Fibroblast of peridontal ligament (primary cell): ENCODE data around the gene NEB.
"Not testable (repeated sequence)": the region's sequence is repeated elsewhere in the genome, so short reads cannot be mapped to it uniquely, and the experiment has no call there.

Source experiments
- DNase-seq: peaks from one replicate; pipeline ENCODE4 v3.0.0-alpha.2; 2010; ENCODE audit errors: extremely low read depth

The NEB gene

GRCh38 chr2:151610310-151610709, 124.0 kb downstream of the NEB start:
- DNase-seq, result no peak

- no peak for DNase-seq
Measured at GRCh38 chr2:151609705-151610104, 124.6 kb downstream of the NEB start.

DNA sequence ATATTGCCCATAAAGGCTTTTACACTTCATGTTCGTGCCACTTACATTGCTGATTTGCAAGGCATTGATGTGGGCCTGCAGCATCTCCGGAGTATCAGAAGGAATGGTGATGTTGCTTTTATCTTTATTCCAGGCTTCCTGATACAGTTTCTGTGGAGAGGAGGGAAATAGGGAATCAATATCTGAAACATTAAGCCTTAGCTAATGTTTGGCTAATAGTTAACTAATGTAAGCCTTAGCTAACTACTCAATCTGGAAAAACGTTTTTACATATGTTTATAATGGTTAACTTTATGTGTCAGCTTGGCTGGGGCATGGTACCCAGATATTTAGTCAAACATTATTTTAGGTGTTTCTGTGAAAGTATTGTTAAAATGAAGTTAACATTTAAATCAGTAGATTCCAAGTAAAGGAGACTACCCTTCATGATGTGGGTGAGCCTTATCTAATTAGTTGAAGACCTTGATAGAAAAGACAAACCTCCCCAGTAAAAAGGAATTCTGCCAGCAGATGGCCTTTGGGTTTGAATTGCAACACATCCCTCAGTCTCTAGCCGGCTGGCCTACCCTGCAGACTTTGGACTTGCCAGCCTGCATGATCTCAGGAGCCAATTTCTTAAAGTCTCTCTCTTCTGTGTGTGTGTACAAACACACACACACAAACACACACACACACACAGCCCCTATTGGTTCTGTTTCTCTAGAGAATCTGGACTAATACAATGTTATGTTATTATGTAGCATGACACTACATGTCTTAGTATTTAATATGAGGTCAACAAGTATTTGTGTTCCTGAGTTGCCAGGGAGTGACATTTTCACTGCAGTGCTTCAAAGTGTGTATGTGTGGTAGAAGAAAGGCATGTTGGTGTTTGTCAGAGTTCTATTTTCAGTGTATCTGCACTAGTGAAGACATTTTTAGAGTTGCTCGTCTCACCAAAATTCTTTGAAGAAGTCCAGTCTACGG, 126.5 kb downstream of the NEB start:
- not testable (repeated sequence) for DNase-seq

- not testable (repeated sequence) for DNase-seq
Measured at GRCh38 chr2:151603530-151603929, 130.7 kb downstream of the NEB start.

GRCh38 chr2:151602402-151602801, 131.9 kb downstream of the NEB start:
- DNase-seq, result not testable (repeated sequence)

DNA sequence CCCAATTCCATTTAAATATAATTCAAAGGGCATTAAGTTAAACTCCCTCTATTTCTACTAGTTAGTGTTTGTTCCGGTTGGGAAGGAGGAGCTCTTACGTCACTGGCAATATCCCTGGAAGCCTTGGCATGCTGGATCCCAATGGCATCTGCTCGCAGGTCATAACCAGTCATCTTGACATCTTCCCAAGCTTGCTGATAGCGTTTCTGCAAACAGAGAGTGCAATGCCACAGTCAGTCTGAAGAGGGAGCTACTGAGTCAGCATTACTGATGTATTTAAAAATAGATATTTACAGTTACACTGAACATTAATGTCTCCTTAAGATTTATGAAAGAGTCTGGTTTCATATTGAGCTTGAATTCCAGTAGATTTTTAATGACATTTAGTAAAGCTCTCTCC, 132.5 kb downstream of the NEB start:
- DNase-seq, result not testable (repeated sequence)

- not testable (repeated sequence) for DNase-seq
Measured at GRCh38 chr2:151596903-151597608, 137.2 kb downstream of the NEB start.

DNA sequence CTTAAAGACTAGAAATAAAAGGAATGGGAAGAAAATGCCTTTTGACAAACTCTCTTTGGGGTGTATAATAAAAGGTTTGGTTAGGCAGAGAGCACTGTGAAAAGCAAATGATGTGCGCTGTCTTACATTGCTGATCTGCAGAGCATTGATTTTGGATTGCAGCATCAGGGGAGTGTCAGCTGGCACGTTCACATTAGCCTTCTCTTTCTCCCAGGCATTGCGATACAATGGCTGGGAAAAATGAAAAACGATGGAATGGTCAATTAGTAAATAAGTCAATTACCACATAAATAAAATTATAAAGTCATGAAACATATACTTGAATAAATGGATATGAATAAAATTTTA, 142.4 kb downstream of the NEB start:
- DNase-seq, result not testable (repeated sequence)

- DNase-seq, result not testable (repeated sequence)
Measured at GRCh38 chr2:151591250-151591907, 142.9 kb downstream of the NEB start.

- DNase-seq, result not testable (repeated sequence)
Measured at GRCh38 chr2:151581300-151581699, 153.0 kb downstream of the NEB start.

GRCh38 chr2:151580697-151581096, 153.6 kb downstream of the NEB start:
- DNase-seq, result not testable (repeated sequence)

DNA sequence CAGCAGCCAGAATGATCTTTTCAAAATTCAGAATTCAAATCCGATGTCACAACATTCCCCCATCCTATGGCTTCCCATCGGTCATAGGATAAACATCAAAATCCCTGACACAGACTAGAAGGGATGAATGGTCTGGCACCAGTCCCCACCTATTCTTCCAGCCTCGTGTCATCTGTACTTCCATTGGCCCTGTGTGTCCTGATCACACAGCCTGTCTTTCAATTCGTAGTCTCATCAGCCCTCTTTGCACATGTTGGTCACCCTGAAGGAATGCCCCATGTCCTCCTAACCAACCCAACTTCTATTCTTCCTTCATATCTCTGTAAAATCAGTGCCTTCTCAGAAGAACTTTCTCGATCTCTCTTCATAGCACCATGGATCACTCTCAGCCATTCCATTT, 157.2 kb downstream of the NEB start:
- no peak for DNase-seq

- DNase-seq, result no peak
Measured at GRCh38 chr2:151576080-151576479, 158.2 kb downstream of the NEB start.

DNA sequence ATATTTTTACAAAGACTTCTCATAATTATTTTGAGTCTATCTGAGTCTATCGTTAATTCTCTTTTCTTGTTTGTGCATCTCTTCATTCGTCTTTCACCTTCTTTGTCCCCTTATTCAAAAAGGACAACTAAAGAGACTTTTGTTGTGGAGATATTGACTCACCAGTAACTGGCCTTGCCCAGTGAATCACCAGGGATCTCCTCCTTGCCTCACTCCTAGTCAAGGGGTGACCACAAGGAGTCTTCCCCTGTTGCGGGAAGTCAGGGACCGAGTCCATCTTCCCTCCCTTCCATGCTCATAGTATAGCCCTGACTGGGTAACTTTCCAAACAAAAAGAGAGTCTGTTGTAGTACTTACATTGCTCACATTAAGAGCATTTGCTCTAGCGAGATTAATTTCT, 158.9 kb downstream of the NEB start:
- no peak for DNase-seq

DNA sequence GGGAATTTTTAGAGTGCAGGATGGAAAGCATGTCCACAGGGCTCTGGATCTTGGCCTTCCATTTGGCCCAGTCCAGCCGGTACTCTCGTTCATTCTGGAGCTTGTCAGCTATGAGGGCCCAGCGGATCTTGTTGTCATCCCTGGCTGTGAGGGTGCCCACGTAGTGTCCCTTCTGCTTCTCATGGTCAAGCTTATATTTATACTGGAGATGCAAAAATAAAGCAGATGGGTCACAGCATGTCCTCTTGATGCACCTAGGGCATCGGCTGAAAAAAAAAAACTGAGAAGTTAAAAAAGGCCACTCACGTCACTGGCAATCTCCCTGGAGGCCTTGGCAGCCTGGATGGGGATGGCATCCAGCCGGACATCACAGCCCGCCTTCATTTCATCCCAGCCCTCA, 164.1 kb downstream of the NEB start:
- DNase-seq, result no peak

- DNase-seq, result no peak
Measured at GRCh38 chr2:151569167-151569566, 165.1 kb downstream of the NEB start.

DNA sequence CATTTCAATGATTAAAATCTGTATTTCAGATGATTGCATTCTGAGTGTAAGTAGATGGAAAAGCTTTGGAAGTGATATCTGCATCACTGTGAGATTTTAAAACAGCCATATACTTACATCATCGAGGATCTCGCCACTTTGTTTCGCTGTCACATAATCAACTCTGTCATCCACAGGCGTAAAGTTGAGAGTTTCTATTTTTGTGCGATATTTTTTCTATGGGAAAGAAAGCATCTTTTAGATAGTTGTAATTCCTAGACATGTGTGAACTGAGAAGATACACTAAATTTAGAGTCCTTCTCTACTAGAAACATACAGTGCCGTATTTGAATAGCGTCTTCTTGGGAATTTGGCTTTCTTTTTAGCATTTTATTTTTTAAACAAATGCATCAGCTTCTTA, 165.8 kb downstream of the NEB start:
- no peak for DNase-seq

GRCh38 chr2:151567006-151567405, 167.3 kb downstream of the NEB start:
- DNase-seq, result no peak

- DNase-seq, result no peak
Measured at GRCh38 chr2:151562398-151562797, 171.9 kb downstream of the NEB start.

DNA sequence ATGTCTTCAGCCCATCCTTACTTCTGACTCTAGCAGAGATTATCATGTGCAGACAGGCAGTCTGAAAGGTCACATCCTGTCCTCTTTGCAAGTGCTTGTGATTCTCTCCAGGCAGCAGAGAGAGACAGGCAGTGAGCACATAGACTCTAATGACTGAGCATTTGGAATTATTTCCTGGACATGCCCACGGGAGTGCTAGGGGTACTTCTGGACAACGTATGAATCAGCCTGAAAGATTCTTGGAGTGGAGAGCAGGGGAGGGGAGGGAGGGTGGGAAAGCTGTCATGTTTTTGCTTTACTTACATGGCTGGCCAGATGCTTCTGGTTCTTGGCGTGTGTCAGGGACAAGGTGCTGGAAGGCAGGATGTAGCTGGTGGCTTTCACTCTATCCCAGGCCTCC, 174.0 kb downstream of the NEB start:
- DNase-seq, result peak; percentile 3

GRCh38 chr2:151559431-151559830, 174.8 kb downstream of the NEB start:
- not testable (repeated sequence) for DNase-seq

- DNase-seq, result not testable (repeated sequence)
Measured at GRCh38 chr2:151557883-151558282, 176.4 kb downstream of the NEB start.
